GM21447 (cell line): ENCODE measurements around the gene SMPDL3A.
"Not testable (repeated sequence)": the region's sequence is repeated elsewhere in the genome, so short reads cannot be mapped to it uniquely, and the experiment has no call there.

Experiments used
- ATAC-seq: cut with Tn5 transposase; IDR thresholded peaks from one replicate; pipeline ENCODE4 v1.9.1; 2021; ENCODE audit not compliant: unreplicated experiment

The SMPDL3A gene, protein sequence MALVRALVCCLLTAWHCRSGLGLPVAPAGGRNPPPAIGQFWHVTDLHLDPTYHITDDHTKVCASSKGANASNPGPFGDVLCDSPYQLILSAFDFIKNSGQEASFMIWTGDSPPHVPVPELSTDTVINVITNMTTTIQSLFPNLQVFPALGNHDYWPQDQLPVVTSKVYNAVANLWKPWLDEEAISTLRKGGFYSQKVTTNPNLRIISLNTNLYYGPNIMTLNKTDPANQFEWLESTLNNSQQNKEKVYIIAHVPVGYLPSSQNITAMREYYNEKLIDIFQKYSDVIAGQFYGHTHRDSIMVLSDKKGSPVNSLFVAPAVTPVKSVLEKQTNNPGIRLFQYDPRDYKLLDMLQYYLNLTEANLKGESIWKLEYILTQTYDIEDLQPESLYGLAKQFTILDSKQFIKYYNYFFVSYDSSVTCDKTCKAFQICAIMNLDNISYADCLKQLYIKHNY

DNA sequence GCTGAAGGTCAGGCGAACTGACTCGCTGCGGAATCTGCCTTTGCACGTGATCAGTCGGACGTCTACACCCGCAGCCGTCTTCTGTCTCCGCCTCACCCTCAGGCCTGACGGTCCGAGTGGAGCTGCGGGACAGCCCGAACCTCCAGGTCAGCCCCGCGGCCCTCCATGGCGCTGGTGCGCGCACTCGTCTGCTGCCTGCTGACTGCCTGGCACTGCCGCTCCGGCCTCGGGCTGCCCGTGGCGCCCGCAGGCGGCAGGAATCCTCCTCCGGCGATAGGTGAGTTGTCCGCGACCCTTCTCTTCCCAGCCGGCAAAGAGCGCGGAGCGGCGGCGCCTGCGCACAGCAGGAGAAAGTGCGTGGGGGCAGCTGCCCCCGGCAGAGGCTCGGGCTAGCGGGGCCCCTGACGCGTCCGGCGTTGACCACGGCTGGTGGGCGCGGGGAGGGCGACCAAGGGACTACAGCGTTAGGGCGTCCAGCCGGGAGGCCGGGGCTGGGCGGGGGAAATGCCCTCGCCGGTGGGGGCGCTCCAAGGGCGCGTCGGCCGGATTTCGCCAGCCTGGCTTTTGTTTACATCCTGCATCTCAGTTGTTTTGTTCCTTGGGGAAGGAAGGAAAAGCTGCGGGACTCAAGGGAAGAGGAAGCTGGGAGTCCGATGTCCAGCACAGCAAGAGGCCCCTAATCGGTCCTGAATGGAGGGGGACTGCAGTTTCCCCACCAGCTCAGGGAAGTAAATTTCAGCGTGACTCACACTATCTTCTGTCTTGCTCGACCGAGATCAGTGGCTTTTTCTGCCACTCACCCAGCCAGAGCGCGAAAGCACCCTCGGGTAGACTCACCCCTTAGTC is at the start of gene SMPDL3A:
TSS of gene SMPDL3A (plus strand) at position 77 of the 846 bp plus-strand sequence. CDS start at position 166, 89 bp downstream.
- ATAC-seq, result peak; percentile 60

DNA sequence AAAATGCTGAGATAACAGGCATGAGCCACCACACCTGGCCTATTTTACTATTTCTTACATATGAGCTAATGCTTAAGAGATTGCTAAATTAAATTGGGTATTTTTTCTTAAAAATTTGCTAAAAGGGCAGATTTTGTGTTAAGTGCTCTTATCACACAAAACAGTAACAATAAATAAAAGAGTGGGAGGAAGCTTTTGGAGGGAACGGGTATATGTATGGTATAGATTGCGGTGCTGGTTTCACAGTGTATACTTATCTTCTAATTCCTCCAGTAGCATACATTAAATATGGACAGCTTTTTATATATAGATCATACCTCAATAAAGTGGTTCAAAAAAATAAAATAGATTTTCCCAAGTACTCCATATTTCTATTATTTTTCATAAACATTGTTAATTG is 49.0 kb upstream of the SMPDL3A start:
- no peak for ATAC-seq

DNA sequence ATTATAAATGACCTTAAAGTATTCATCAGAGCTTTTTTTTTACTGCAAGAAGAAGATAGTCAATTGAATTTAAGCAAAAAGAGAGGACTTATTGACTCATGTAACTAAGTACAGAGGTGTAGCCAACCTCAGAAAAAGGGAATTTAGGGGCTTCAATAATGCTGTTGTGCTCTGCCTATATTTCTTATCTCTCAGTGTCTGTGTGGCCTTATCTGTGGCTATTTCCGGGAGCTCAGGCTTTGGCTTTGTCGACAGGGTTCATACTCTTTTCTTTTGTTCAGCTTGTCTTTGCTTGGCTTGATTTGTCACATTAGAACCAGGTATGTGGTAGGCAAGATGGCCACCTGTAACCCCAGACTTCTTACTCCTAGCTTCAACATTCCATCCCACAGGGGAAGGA is 48.1 kb upstream of the SMPDL3A start:
- no peak for ATAC-seq

DNA sequence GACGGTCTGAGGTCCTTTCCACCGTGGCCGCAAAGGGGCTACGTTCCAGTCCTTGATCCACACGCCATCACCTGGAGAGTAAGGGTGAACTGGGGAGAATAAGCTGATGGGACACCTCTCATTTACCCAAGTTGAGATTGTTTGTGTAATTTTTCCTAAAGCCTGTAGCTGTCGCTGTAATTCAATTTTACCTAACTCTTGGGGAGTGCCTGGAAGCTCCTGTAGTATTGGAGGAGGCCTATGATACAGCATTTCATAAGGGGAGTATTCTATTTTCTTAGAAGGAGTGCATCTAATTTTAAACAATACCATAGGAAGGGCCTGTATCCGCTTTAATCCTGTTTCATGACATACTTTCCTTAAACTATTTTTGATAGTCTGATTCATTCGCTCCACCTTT is 44.8 kb upstream of the SMPDL3A start:
- ATAC-seq, result not testable (repeated sequence)

DNA sequence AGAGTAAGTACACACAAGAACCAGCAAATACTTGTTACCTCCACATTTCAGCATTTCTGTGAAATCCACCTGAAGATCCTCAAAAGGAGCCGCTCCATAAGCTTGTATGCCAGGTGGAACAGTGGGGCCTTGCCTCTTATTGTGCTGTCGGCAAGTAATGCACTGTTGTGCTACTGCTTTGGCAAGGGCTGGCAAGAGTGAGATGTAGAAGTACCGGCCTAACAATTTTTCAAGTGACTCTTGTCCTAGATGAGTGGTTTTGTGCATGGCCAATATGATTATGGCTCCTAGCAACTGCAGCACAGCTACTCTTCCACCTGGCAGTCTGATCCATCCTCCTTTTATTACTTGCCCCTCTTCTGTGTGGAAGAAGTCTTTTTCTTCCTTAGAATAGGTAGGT is 44.2 kb upstream of the SMPDL3A start:
- ATAC-seq, result not testable (repeated sequence)

DNA sequence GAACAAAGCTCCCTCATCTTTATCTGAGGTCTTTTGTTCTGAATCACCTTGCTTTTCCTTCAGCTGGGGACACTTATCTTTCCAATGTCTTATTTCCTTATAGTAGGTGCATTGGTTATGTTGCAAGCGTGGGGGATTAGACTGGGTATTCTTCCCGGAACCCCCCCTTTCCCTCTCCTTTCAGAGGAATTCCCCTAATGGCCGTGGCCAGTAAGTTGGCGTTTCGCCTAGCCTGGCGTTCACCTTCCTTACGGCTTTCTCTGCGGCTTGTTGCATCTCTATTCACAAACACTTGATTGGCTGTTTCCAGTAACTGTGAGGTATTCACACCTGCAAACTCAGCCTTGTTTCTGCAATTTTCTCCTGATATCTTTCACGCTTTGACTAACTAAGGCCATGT is 42.4 kb upstream of the SMPDL3A start:
- ATAC-seq, result no peak

DNA sequence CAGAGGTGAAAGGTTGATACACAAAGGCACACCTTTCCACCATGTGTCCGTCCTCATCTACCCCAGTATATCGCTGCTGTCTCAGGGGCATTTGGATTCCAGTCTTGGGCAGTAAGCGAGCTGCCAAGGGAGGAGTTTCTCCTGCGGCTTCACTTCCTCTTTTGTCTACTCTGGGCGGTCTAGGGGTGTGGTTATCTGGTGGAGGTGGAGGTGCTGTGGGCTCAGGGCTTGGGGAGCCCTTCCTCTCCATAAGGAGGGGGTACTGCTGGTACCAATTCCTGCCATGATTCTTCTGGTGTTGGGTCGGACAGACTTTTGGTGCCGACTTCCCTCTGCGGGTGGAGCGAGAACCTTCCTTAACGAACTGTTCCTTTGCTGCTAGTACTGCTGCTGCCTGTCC is 41.5 kb upstream of the SMPDL3A start:
- ATAC-seq, result no peak

DNA sequence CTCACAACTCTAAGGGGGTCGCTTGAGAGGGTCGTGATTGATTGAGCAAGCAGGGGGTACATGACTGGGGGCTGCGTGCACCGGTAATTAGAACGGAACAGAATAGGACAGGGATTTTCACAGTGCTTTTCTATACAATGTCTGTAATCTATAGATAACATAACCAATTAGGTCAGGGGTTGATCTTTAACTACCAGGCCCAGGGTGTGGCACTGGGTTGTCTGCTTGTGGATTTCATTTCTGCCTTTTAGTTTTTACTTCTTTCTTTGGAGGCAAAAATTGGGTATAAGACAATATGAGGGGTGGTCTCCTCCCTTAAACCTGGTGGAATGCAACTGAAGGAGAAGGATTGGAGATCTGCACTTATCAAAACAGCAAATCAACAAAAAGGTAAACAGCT is 40.1 kb upstream of the SMPDL3A start:
- ATAC-seq, result not testable (repeated sequence)

DNA sequence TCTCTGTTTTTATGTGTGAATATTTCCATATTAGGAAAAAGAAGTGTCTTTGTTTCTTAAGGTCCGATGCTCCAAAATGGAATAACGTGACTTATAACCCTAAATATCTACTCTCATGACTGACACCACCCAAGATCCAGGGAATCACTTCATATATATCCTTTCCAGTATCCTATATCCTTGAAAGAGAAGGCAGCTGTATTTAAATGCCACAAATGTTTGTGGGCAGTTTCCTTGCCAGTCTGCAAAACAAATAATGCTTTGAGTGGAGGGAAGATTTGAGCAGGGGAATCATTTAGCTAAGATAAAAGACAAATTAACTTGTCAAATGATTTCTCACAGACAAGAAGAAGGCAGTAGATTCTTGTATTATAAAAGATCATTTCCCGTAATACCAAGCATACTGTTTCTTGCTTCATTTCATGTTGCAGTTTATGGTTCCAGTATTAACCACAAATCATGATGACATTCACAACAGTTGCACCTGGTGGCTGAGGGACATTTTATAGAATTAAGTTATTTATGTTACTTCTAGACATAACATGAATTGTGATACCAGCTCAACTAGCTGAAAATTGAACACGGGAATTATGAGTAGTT is 39.5 kb upstream of the SMPDL3A start:
- ATAC-seq, result no peak

DNA sequence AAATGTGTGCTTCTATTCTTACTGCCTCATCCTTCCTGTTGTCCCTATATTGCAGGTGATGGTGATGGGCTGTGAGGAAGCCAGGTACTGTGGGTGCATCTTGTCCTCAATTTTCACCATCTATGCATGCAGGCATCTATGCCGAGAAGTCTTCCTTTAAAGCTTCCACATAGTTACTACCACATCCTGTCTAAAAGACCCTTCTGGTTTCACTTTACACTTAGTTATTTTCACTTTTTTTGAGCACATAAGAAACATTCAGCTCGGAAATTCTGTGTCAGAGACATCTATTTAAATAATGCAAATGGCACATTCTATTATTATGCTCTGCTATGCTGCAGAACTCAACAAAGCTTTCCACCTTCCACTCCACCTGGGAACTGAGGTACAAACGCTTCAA is 37.7 kb upstream of the SMPDL3A start:
- peak; percentile 91 for ATAC-seq

DNA sequence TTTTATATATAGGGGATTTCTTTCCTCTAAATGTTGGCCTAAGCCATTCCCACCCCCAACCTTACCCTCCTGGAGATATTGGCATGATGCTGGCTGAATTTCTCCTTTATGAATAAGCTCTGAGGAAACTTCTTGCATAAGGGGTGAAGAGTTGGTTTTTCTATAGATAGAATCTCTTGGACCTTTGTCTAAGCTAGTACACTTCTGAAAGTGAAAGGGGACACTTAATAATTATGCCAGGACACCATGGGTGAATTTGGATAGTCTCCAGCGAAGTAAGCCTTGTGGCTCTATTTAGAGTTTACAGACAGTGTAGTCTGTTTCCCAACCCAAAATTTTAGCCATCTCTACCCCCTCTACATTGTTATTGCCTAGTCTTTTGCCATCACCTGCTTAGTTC is 36.6 kb upstream of the SMPDL3A start:
- ATAC-seq, result no peak

DNA sequence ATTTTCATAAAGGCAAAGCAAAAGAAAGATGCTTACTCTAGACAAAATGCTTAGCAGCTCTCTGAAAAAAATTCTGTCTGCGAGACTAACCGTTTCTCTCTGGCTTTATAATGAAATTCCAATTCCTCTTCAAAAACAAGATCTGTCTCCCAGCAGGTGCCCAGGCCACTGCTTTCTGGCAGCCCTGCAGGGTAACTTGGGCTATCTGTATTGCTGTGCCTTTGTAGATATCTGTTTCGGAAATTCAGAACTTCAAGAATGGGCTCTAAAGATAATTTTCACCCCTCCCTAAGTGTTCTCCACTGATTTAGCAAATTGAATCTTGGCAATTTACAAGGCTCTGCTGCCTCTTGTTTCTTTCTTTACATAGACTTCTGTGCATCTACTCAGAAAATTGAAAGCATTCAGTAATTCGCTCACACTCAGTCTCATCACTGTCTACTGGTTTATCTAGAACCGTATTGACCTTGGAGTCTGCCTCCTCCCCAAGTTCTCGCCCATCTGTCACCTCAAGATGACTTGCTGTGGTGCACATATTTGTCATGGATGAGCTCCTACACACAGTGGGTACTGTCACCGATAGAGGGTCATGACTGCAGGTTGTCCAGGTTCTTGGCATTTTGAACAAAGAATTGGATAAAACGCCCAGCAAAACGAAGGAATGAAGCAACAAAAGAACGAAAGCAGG is 35.9 kb upstream of the SMPDL3A start:
- no peak for ATAC-seq

DNA sequence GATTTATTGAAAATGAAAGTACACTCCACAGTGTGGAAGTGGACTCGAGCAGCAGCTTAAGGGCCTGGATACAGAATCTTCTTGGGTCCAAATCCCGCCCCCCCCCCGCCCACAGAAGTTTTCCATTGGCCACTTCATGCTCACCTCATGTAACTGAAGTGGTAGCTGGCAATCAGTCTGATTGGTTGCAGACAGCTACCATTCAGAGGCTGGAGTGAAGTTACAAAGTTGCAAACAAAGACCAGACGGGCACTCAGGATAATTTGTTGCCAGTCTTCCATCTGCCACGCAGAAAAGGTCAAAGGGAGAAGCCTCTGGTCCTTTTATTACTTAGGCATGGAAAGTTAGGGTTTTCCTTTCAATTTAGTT is 35.4 kb upstream of the SMPDL3A start:
- ATAC-seq, result no peak

DNA sequence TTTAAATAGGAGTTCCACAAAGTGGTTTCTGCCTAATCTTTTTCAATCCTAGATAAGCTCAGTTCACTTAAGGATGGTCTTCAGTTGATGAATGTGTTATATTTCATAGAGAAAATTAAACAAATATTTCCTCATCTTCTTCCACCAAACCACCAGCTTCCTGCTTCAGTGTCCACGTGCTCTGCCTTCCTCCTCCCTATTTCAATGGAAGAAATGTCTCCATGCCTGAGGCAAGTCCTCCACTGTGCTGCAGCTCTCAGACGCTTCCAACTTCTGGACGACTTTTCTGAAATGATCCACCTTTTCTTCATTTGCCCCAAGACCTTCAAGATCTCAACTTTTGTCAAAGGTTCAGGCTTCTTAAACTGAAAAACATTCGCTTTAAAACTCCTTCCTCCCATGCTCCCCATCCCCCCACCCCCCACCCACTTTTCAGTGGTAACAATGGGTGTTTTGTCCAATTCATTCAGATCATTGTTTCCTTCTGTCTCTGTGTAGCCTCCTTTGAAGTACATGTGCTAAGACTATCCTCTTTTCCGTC is 34.8 kb upstream of the SMPDL3A start:
- no peak for ATAC-seq

DNA sequence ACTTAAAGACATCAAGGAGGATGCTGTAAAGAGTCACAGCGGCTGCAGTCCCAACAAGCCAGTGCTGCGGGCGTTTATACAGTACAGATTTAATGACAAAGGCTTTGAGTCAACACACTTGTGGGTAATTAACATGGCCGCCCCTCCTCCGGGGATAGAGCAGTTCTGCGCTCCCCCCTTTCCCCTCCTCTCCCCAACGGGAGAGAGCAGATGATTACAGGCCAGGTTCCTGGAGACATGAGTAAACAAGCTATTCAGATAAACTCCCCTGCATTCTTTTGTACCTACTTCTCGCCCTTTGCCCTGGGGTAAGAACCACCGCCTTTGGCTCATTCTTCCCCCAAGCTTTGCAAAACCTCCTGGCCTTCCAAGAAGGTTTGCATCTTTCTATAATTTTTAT is 33.2 kb upstream of the SMPDL3A start:
- no peak for ATAC-seq

DNA sequence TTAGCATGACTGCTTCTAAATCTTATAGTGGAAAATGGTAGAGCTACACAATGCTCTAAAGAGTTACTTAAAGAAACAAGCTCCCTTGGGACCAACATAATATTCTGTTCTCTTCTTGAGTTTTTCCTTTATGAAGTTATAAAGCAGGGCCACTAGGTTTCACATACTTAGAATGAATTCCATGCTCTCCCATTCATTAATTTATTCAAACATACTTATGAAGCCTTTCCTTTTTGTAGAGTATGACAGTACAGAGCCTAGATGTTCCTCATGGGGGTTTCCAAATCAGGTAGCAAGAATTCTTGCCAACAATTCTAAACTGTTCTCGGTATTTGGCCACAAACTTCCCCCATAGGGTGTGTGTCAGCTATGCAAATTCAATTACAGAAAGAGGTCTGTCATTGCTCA is 30.1 kb upstream of the SMPDL3A start:
- ATAC-seq, result peak; percentile 98

DNA sequence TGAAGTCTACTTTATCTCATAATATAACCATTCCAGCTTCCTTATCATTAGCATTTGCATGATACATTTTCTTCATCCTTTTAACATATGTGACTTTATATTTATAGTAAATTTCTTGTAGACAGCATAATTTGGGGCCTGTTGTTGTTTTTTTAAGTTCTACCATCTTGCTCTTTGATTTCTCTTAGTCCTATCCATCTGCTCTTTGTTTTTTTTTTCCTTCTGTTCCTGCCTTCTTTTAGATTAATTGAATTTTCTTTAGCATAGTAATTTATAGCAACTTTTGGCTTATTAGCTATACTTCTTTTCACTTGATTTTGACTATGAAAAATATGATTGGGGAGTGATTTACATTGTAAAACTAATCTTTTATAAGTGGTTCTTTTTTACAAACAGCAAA is 28.7 kb upstream of the SMPDL3A start:
- ATAC-seq, result no peak

DNA sequence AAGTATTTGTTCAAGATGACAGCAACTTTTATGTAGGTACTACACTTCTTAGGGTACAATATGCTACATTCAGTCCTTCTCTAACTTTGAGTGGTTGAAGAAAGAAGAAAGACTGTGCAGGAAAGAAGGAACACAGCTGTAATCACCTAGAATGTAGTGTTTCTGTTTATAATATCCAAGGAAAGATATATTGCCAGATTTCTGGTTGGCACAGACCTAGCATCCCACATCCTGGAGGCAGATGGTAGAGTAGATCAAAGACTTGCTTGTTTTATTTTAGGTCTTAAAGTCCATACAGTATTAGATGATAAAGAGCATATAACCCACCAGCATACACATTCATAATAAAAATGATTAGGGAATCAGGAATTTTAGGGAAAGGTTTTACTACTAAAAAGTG is 22.8 kb upstream of the SMPDL3A start:
- ATAC-seq, result no peak

DNA sequence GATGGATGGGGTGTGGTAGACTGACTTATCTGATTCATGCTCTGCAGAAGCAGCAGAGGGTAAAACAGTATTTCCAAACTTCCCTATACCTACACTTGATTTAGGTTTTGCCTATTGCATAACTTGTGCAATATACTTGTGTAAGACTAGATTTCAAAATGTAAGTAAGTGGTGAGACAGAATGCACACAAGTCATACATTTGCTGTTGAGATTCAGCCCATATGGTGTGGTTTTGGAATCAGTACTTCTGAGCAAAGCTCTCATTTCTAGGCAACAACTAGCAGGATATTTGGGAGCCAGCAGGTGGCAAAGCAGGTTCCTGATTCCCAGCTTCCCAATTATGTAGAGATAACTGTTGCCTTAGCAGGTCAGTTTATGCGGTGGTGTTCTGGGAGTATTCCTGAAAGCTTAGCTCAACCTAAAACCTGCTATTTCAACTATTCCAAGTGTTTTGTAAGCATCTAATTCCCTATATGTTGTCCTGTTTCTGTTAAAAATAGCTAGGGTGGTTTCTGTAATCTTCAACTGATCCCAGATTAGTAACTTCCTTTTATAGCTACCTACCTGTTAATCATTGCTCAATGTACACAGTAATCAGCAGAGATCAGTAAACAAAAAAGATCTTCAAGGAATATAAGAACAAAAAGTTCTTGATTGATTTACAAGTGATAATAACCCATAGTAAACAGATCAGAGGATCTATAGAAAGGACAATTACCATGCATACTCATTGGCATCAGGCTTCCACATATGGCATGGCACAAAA is 18.0 kb upstream of the SMPDL3A start:
- no peak for ATAC-seq
